Aorta (tissue), 4 donors: Measurements from ENCODE around the gene MOV10L1. TPM values are rescaled to one million over a fixed set of nuclear protein-coding genes. Genes with fewer than 3 reads are reported as not detected.

Experiments used
- polyA plus RNA-seq, 2 donors: library from polyadenylated mRNA; stranded (reverse); fragments of 200-250 nt; gene quantifications; one replicate each; pipeline ENCODE4 v1.2.3, GENCODE V29; 2013
- total RNA-seq, 2 donors: library from RNA; stranded (reverse); fragmentation: NEBNext Ultra II Directional; extraction: Animal tissue kit (Norgen Biotek cat#: 25700); gene quantifications; one replicate each; pipeline ENCODE4 v1.2.1, GENCODE V29; 2021
- donor health status: healthy with polysubstance abuse.
- donor health status: Bipolar disorder and iron deficiency.
- donor health status: DM: no; HTN: no; CAD: no.
- donor health status: DM: yes; HTN: yes; CAD: no.

Gene MOV10L1
- total and polyA plus RNA-seq, 4 donors = 0.10 to 4.2 (median 2.4) TPM

Other genes starting within 250 kb of the MOV10L1 start
- gene ZBED4, start 236.2 kb upstream of the MOV10L1 start, total RNA-seq = 1 to 10 TPM; 8.6 to 9.7 TPM
- gene ZBED4, start 236.2 kb upstream of the MOV10L1 start, polyA plus RNA-seq = 1 to 10 TPM; 1.3 to 1.9 TPM
- 10 to 100 TPM; 13.7 to 18.7 TPM for gene ALG12, start 171.6 kb upstream of the MOV10L1 start, total RNA-seq
- gene ALG12, start 171.6 kb upstream of the MOV10L1 start, polyA plus RNA-seq = 10 to 100 TPM in 1 of 2 donors, 1 to 10 TPM in 1; 3.0 to 13.4 TPM
- 10 to 100 TPM; 31.2 to 41.6 TPM for gene CRELD2, start 171.4 kb upstream of the MOV10L1 start, total RNA-seq
- 10 to 100 TPM; 12.6 to 43.5 TPM for gene CRELD2, start 171.4 kb upstream of the MOV10L1 start, polyA plus RNA-seq
- 10 to 100 TPM; 41.4 to 74.9 TPM for gene PIM3, start 129.2 kb upstream of the MOV10L1 start, total RNA-seq
- 10 to 100 TPM; 11.0 to 16.0 TPM for gene PIM3, start 129.2 kb upstream of the MOV10L1 start, polyA plus RNA-seq
- gene IL17REL, start 77.2 kb upstream of the MOV10L1 start, total RNA-seq = not detected
- gene IL17REL, start 77.2 kb upstream of the MOV10L1 start, polyA plus RNA-seq = under 1 TPM in 1 of 2 donors, not detected in 1; 0.05 TPM
- not detected for gene TTLL8, start 31.7 kb upstream of the MOV10L1 start, total RNA-seq
- not detected for gene TTLL8, start 31.7 kb upstream of the MOV10L1 start, polyA plus RNA-seq
- under 1 TPM; 0.16 to 0.39 TPM for gene MLC1, start 4.6 kb upstream of the MOV10L1 start, total RNA-seq
- 1 to 10 TPM in 1 of 2 donors, not detected in 1; 2.1 TPM for gene MLC1, start 4.6 kb upstream of the MOV10L1 start, polyA plus RNA-seq
- 1 to 10 TPM in 1 of 2 donors, under 1 TPM in 1; 0.62 to 1.2 TPM for gene PANX2, start 80.7 kb downstream of the MOV10L1 start, total RNA-seq
- 1 to 10 TPM in 1 of 2 donors, under 1 TPM in 1; 0.97 to 1.4 TPM for gene PANX2, start 80.7 kb downstream of the MOV10L1 start, polyA plus RNA-seq
- gene TRABD, start 95.9 kb downstream of the MOV10L1 start, total RNA-seq = 10 to 100 TPM; 27.1 to 33.4 TPM
- 10 to 100 TPM; 13.5 to 53.2 TPM for gene TRABD, start 95.9 kb downstream of the MOV10L1 start, polyA plus RNA-seq
- gene SELENOO, start 111.0 kb downstream of the MOV10L1 start, total RNA-seq = 10 to 100 TPM; 14.2 to 21.6 TPM
- gene SELENOO, start 111.0 kb downstream of the MOV10L1 start, polyA plus RNA-seq = 100 to 1,000 TPM in 1 of 2 donors, 10 to 100 TPM in 1; 11.6 to 105 TPM
- 10 to 100 TPM; 29.0 to 49.5 TPM for gene TUBGCP6, start 155.0 kb downstream of the MOV10L1 start, total RNA-seq
- gene TUBGCP6, start 155.0 kb downstream of the MOV10L1 start, polyA plus RNA-seq = 100 to 1,000 TPM in 1 of 2 donors, 1 to 10 TPM in 1; 7.0 to 134 TPM
- gene HDAC10, start 161.3 kb downstream of the MOV10L1 start, total RNA-seq = 10 to 100 TPM; 19.8 to 47.8 TPM
- gene HDAC10, start 161.3 kb downstream of the MOV10L1 start, polyA plus RNA-seq = 10 to 100 TPM in 1 of 2 donors, 1 to 10 TPM in 1; 5.5 to 57.3 TPM
- gene MAPK12, start 171.7 kb downstream of the MOV10L1 start, total RNA-seq = 10 to 100 TPM in 1 of 2 donors, 1 to 10 TPM in 1; 9.2 to 22.9 TPM
- 10 to 100 TPM in 1 of 2 donors, 1 to 10 TPM in 1; 1.6 to 19.0 TPM for gene MAPK12, start 171.7 kb downstream of the MOV10L1 start, polyA plus RNA-seq
- gene MAPK11, start 180.4 kb downstream of the MOV10L1 start, total RNA-seq = 10 to 100 TPM; 10.7 to 23.2 TPM
- gene MAPK11, start 180.4 kb downstream of the MOV10L1 start, polyA plus RNA-seq = 10 to 100 TPM in 1 of 2 donors, under 1 TPM in 1; 0.13 to 14.9 TPM
- gene PLXNB2, start 217.6 kb downstream of the MOV10L1 start, total RNA-seq = 100 to 1,000 TPM; 139 to 210 TPM
- 100 to 1,000 TPM in 1 of 2 donors, 10 to 100 TPM in 1; 46.0 to 214 TPM for gene PLXNB2, start 217.6 kb downstream of the MOV10L1 start, polyA plus RNA-seq
- gene DENND6B, start 237.0 kb downstream of the MOV10L1 start, total RNA-seq = 1 to 10 TPM; 2.3 to 7.0 TPM
- 1 to 10 TPM in 1 of 2 donors, under 1 TPM in 1; 0.25 to 7.5 TPM for gene DENND6B, start 237.0 kb downstream of the MOV10L1 start, polyA plus RNA-seq